Measurements from ENCODE around the gene LCN12. TPM values are rescaled to one million over a fixed set of nuclear protein-coding genes. Genes with fewer than 3 reads are reported as not detected.

The LCN12 gene
- total RNA-seq, 1 donor from 2014 or later: not detected

GRCh38 chr9:136945333-136946227, 6.5 kb upstream of the LCN12 start:
- Mint-ChIP-seq H3K9me3 (no peaks in the 10 kb centered on the region), H3K27me3 (ENCODE audit: insufficient read depth, low read depth) (peaks cover 6% of the 10 kb centered on the region), H3K4me1 (peaks cover 6% of the 10 kb centered on the region), H3K4me3 (no peak overlapping the region), H3K36me3 (no peaks in the 10 kb centered on the region), H3K27ac (no peak overlapping the region)
- Histone ChIP-seq H3K4me3 (no peak overlapping the region), H3F3A (ENCODE audit: low read depth) (peaks cover 16% of the 10 kb centered on the region), H3K4me1 (peaks cover 9% of the 10 kb centered on the region), H3K79me2 (ENCODE audit: low read depth) (peaks cover 10% of the 10 kb centered on the region), H4K20me1 (ENCODE audit: low read depth) (peaks cover 21% of the 10 kb centered on the region), H3K9me3 (ENCODE audit: low read depth) (no peaks in the 10 kb centered on the region), H3K36me3 (no peaks in the 10 kb centered on the region), H2AFZ (replicated peaks) (no peak overlapping the region), H3K27ac (no peak overlapping the region), H3K27me3 (no peaks in the 10 kb centered on the region), H3K4me2 (no peak overlapping the region), H3K9ac (no peak overlapping the region)
- DNase-seq (ENCODE audit: low spot score): no peak
- TF ChIP-seq CTCF (IDR thresholded peaks at IDR 0.05) (no peak), EZH2 (IDR thresholded peaks at IDR 0.05) (no peak), EZH2phosphoT487 (IDR thresholded peaks at IDR 0.05) (no peak)

- Histone ChIP-seq H3K27ac (no peak overlapping the region), H3K4me2 (no peak overlapping the region), H3K9me3 (ENCODE audit: low read depth) (no peaks in the 10 kb centered on the region), H2AFZ (replicated peaks) (no peak overlapping the region), H3K36me3 (no peaks in the 10 kb centered on the region), H3K4me1 (peaks cover 17% of the 10 kb centered on the region), H3K4me3 (no peak overlapping the region), H3K79me2 (ENCODE audit: low read depth) (peaks cover 10% of the 10 kb centered on the region), H4K20me1 (ENCODE audit: low read depth) (peaks cover 18% of the 10 kb centered on the region), H3K27me3 (no peaks in the 10 kb centered on the region), H3K9ac (no peak overlapping the region), H3F3A (ENCODE audit: low read depth) (peaks cover 18% of the 10 kb centered on the region)
- H3K9me3 Mint-ChIP-seq: no peaks in the 10 kb centered on the region
- H3K4me1 Mint-ChIP-seq: peaks cover 6% of the 10 kb centered on the region
- no peak for DNase-seq (ENCODE audit: low spot score)
- H3K36me3 Mint-ChIP-seq: no peaks in the 10 kb centered on the region
- H3K27ac Mint-ChIP-seq: no peak overlapping the region
- peaks cover 5% of the 10 kb centered on the region for H3K27me3 Mint-ChIP-seq (ENCODE audit: insufficient read depth, low read depth)
- H3K4me3 Mint-ChIP-seq: no peak overlapping the region
- TF ChIP-seq EZH2phosphoT487 (IDR thresholded peaks at IDR 0.05) (no peak), CTCF (IDR thresholded peaks at IDR 0.05) (no peak), EZH2 (IDR thresholded peaks at IDR 0.05) (no peak)
These were observed 5.6 kb upstream of the LCN12 start for GRCh38 chr9:136946228-136947027.

GRCh38 chr9:136947028-136947891, 4.8 kb upstream of the LCN12 start:
- Histone ChIP-seq H3K36me3 (no peaks in the 10 kb centered on the region), H3K9ac (no peak overlapping the region), H4K20me1 (ENCODE audit: low read depth) (peaks cover 18% of the 10 kb centered on the region), H3K4me1 (peaks cover 21% of the 10 kb centered on the region), H3K27ac (no peak overlapping the region), H3K9me3 (ENCODE audit: low read depth) (no peaks in the 10 kb centered on the region), H2AFZ (replicated peaks) (no peak overlapping the region), H3K4me2 (no peak overlapping the region), H3F3A (ENCODE audit: low read depth) (peaks cover 18% of the 10 kb centered on the region), H3K27me3 (no peaks in the 10 kb centered on the region), H3K79me2 (ENCODE audit: low read depth) (peaks cover 10% of the 10 kb centered on the region), H3K4me3 (no peak overlapping the region)
- Mint-ChIP-seq H3K9me3 (no peaks in the 10 kb centered on the region), H3K36me3 (no peaks in the 10 kb centered on the region), H3K4me1 (peaks cover 6% of the 10 kb centered on the region), H3K27me3 (ENCODE audit: insufficient read depth, low read depth) (peaks cover 5% of the 10 kb centered on the region), H3K4me3 (no peak overlapping the region), H3K27ac (no peak overlapping the region)
- no peak for DNase-seq (ENCODE audit: low spot score)
- TF ChIP-seq CTCF (IDR thresholded peaks at IDR 0.05) (no peak), EZH2phosphoT487 (IDR thresholded peaks at IDR 0.05) (no peak), EZH2 (IDR thresholded peaks at IDR 0.05) (no peak)

Data from neural progenitor cell (in vitro differentiated cells).